ENCODE measurements around the gene CNNM2.

CNNM2 gene

DNA sequence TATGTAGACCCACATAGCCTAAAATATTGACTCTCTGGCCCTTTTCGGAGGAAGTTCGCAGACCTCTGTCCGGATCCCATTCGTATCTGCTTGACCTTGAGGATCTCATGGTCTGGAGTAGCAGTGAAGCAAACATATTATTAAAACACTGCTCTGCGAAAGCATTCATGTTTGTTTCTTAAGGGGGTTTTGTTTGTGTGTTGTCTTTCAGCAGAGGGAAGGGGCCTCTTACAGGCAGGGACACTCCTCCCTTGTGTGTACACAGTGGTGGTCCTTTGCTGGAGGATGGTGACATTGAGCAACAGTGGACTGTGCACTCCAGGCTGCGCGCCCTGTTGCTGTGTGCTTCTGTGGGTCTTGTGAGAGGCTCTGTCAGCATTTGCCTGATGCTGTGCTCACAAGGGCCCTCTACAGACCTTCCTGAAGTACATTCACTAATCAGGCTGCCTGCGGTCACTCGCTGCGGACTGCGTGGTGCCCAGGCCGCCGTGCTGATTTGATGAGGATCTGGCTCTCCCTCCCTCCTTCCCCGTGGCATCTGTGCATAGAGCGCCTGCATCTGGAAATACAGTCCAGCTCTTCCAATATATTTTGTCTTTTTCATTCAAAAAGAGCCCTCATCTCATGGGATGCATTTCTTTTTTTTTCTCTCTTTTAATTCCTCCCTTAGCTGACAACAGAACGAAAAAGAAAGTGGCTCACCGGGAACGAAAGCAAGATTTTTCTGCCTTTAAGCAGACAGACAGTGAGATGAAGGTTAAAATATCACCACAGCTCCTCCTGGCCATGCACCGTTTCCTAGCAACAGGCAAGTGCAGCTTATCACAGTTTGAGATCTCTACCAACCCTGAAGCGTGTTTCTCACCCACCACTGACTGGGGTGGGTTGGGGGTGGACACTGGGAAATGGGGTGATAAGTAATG lies 135.8 kb downstream of the CNNM2 start:
- no peak overlapping the region for H3K27ac ChIP-seq
- peak overlapping the region in 1 of 2 experiments; percentile 20 for H3K4me3 ChIP-seq (ENCODE audit: low read depth in 1 of 2, low read length in 1 of 2)
- peaks cover 28 to 35% of the 10 kb centered on the region in 2 experiments for H3K4me1 ChIP-seq (ENCODE audit: control insufficient read depth in 1 of 2, insufficient read depth in 1 of 2, low read depth in 1 of 2, low read length in 1 of 2)

GRCh38 chr10:103054621-103055020 lies 136.5 kb downstream of the CNNM2 start:
- Histone ChIP-seq H3K36me3 (peaks cover 6% of the 10 kb centered on the region), H3K4me3 (ENCODE audit: low read depth in 1 of 2, low read length in 1 of 2) (no peak overlapping the region), H3K27me3 (no peaks in the 10 kb centered on the region), H3K27ac (no peak overlapping the region), H3K4me1 (ENCODE audit: control insufficient read depth in 1 of 2, insufficient read depth in 1 of 2, low read depth in 1 of 2, low read length in 1 of 2) (peaks cover 21 to 28% of the 10 kb centered on the region in 2 experiments), H3K9me3 (no peaks in the 10 kb centered on the region)
- TF ChIP-seq CTCF (IDR thresholded peaks at IDR 0.05), result no peak

More for the DNA sequence above, 135.8 kb downstream of the CNNM2 start:
- Histone ChIP-seq H3K27me3 (no peaks in the 10 kb centered on the region), H3K9me3 (no peaks in the 10 kb centered on the region), H3K36me3 (peaks cover 6% of the 10 kb centered on the region)
- no peak for TF ChIP-seq CTCF (IDR thresholded peaks at IDR 0.05)

GRCh38 chr10:103055105-103055504 lies 137.0 kb downstream of the CNNM2 start:
- H3K36me3 ChIP-seq, result peaks cover 6% of the 10 kb centered on the region
- no peaks in the 10 kb centered on the region for H3K27me3 ChIP-seq
- H3K4me3 ChIP-seq (ENCODE audit: low read depth in 1 of 2, low read length in 1 of 2), result no peak overlapping the region
- H3K9me3 ChIP-seq, result no peaks in the 10 kb centered on the region
- peaks cover 16 to 23% of the 10 kb centered on the region in 2 experiments for H3K4me1 ChIP-seq (ENCODE audit: control insufficient read depth in 1 of 2, insufficient read depth in 1 of 2, low read depth in 1 of 2, low read length in 1 of 2)
- TF ChIP-seq CTCF (IDR thresholded peaks at IDR 0.05), result no peak
- no peak overlapping the region for H3K27ac ChIP-seq

DNA sequence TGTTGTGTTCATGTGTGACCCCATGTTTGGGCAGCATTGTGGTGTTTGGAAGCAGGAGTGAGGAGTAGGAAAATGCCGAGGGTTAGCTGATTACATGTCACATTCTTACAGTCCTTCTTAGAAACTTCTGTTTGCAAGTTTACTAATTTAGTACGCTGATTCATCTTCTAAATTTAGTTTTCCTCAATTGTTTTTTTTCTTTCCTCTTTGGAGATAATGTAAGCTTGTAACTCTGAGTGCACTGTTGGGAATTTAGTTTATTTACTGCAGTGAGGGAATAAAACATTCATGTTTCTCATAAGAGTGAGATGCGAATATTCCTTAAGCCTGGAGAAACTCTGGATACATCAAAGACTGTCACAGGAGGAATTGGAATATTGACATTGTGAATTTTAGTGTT lies 139.9 kb downstream of the CNNM2 start:
- no peak for TF ChIP-seq CTCF (IDR thresholded peaks at IDR 0.05)
- Histone ChIP-seq H3K4me1 (ENCODE audit: control insufficient read depth in 1 of 2, insufficient read depth in 1 of 2, low read depth in 1 of 2, low read length in 1 of 2) (peaks cover 12 to 16% of the 10 kb centered on the region in 2 experiments), H3K27me3 (no peaks in the 10 kb centered on the region), H3K9me3 (no peaks in the 10 kb centered on the region), H3K27ac (no peak overlapping the region), H3K36me3 (peaks cover 6% of the 10 kb centered on the region), H3K4me3 (ENCODE audit: low read depth in 1 of 2, low read length in 1 of 2) (no peak overlapping the region)

DNA sequence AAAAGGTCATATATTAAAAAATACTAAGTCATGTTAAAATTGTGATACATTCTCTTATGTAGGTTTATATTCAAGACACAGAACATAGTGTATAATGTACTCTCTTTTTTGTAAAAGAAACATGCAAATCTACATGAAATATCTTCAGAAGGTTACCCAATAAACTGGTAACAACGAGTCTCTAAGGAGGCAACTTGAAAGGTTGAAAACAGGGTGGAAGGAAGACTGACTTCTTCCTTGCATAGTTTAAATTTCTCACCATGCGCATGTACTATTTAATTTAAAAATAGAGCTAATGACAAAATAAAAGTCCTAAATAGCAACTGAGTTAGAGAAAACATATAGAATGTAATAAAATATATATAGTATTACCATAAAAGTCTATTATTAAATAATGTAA lies 142.5 kb downstream of the CNNM2 start:
- no peak for TF ChIP-seq CTCF (IDR thresholded peaks at IDR 0.05)
- Histone ChIP-seq H3K27ac (no peak overlapping the region), H3K4me3 (ENCODE audit: low read depth in 1 of 2, low read length in 1 of 2) (no peak overlapping the region), H3K27me3 (no peaks in the 10 kb centered on the region), H3K9me3 (no peaks in the 10 kb centered on the region), H3K4me1 (ENCODE audit: control insufficient read depth in 1 of 2, insufficient read depth in 1 of 2, low read depth in 1 of 2, low read length in 1 of 2) (no peaks in the 10 kb centered on the region), H3K36me3 (peaks cover 12% of the 10 kb centered on the region)

All from neutrophil (primary cell).